Measurements from ENCODE around the gene FLT3. TPM values are rescaled to one million over a fixed set of nuclear protein-coding genes. Genes with fewer than 3 reads are reported as not detected.

FLT3 gene
- total RNA-seq, 5 donors from 2014 or later (not counting 1 experiment from before 2014, with no cell fraction given), result 0.13 to 0.48 (median 0.26) TPM

GRCh38 chr13:27980280-27980998 is 119.9 kb downstream of the FLT3 start:
- ChIA-PET CTCF (no interaction called here), POLR2A (no interaction called here)
- Histone ChIP-seq H3K36me3 (ENCODE audit: control insufficient read depth in 2 of 2, extremely low read depth in 1 of 2, insufficient read depth in 1 of 2, low read length in 1 of 2) (no peaks in the 10 kb centered on the region), H3K27me3 (replicated peaks in 1 of 2; ENCODE audit: control insufficient read depth in 2 of 2, extremely low read depth in 1 of 2, insufficient read depth in 2 of 2, low read length in 1 of 2) (peaks cover 33 to 72% of the 10 kb centered on the region in 2 experiments), H3K9me3 (no peaks in the 10 kb centered on the region), H3K4me1 (ENCODE audit: control insufficient read depth in 1 of 2, extremely low read depth in 1 of 2, insufficient read depth in 2 of 2, low read length in 2 of 2) (peaks cover 0 to 24% of the 10 kb centered on the region in 2 experiments), H3K27ac (ENCODE audit: low read length) (no peak overlapping the region), H3K4me3 (ENCODE audit: control insufficient read depth in 1 of 2, extremely low read depth in 1 of 2, low read length in 1 of 2) (no peak overlapping the region)
- ATAC-seq (replicated peaks in 1 of 4), result no peak
- H3K9me3 Mint-ChIP-seq, result no peaks in the 10 kb centered on the region
- WGBS (ENCODE audit: insufficient coverage), result 18% methylated on average over 44 of the region's 54 CpGs
- DNase-seq, result no peak
- peaks cover 13 to 30% (median 27%) of the 10 kb centered on the region in 3 donors for H3K4me1 Mint-ChIP-seq
- no peaks in the 10 kb centered on the region for H3K36me3 Mint-ChIP-seq
- H3K27me3 Mint-ChIP-seq, result peaks cover 67 to 76% of the 10 kb centered on the region in 2 donors
- peak overlapping the region in 1 of 3 donors; percentile 25 for H3K4me3 Mint-ChIP-seq
- H3K27ac Mint-ChIP-seq, result no peak overlapping the region

DNA sequence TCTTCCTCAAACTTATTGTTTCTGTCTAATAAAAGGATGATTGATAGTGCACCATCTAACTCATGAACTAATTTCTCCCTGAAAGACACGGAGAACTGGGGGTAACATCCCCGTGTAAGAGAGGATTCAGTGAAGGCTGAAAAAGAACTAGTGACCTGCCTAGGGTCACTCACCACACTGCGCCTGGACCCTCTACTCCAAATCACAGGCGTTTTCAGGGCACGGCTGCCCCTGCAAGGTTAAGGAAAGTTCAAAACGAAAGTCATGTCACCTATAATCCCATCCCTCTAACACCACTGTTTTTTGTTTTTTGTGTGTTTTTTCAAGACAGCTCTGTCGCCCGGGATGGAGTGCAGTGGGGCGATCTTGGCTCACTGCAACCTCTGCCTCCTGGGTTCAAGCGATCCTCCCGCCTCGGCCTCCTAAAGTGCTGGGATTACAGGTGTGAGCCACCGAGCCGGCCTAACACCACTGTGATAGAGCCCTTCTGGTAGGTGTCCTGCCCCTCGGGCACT is 120.6 kb downstream of the FLT3 start:
- Histone ChIP-seq H3K36me3 (ENCODE audit: control insufficient read depth in 2 of 2, extremely low read depth in 1 of 2, insufficient read depth in 1 of 2, low read length in 1 of 2) (no peaks in the 10 kb centered on the region), H3K27ac (ENCODE audit: low read length) (no peak overlapping the region), H3K9me3 (no peaks in the 10 kb centered on the region), H3K4me1 (ENCODE audit: control insufficient read depth in 1 of 2, extremely low read depth in 1 of 2, insufficient read depth in 2 of 2, low read length in 2 of 2) (peaks cover 0 to 26% of the 10 kb centered on the region in 2 experiments), H3K27me3 (replicated peaks in 1 of 2; ENCODE audit: control insufficient read depth in 2 of 2, extremely low read depth in 1 of 2, insufficient read depth in 2 of 2, low read length in 1 of 2) (peaks cover 33 to 73% of the 10 kb centered on the region in 2 experiments), H3K4me3 (ENCODE audit: control insufficient read depth in 1 of 2, extremely low read depth in 1 of 2, low read length in 1 of 2) (no peak overlapping the region)
- ATAC-seq (replicated peaks in 1 of 4) (no peak), DNase-seq (no peak)
- peak overlapping the region in 2 of 3 donors; percentile 25 to 30 for H3K4me3 Mint-ChIP-seq
- POLR2A ChIA-PET, result no interaction called here
- CTCF ChIA-PET, result no interaction called here
- H3K36me3 Mint-ChIP-seq, result no peaks in the 10 kb centered on the region
- no peaks in the 10 kb centered on the region for H3K9me3 Mint-ChIP-seq
- peaks cover 73 to 82% of the 10 kb centered on the region in 2 donors for H3K27me3 Mint-ChIP-seq
- H3K4me1 Mint-ChIP-seq, result peaks cover 13 to 33% (median 30%) of the 10 kb centered on the region in 3 donors
- H3K27ac Mint-ChIP-seq, result no peak overlapping the region
- WGBS (ENCODE audit: insufficient coverage), result 23% methylated on average over 9 of the region's 15 CpGs

DNA sequence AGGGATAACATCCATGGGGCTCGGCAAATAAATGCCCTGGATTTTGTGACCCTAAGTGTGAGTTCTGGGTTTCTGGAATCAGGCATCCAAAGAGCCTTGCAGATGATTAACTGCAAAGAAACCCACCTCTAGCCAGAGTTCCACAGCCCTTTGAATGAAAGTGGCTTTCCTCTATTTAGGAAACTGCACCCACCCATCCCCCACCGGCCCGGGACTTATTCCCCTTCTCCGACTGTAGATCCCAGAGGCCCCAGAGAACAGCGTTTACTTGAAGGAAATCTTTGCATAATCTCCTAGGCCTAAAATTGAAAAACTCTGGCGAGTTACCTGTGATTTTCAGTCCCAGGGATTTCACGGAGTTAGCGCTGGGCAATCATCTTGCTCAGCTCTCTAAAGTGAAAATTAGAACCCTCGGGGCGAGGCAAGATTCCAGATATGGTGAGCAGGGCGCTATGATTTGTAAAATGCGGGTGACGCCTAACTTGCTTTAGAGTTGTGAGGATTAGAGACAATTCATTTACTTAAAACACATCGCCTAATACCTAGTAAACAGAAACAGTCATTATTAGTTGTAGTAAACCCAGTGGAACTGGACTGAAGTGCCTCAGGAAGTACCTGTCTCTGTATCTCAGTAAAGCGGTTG is 121.3 kb downstream of the FLT3 start:
- no peaks in the 10 kb centered on the region for H3K36me3 ChIP-seq (ENCODE audit: control insufficient read depth in 2 of 2, extremely low read depth in 1 of 2, insufficient read depth in 1 of 2, low read length in 1 of 2)
- Mint-ChIP-seq H3K27ac (no peak overlapping the region), H3K36me3 (no peaks in the 10 kb centered on the region), H3K27me3 (peaks cover 78 to 87% of the 10 kb centered on the region in 2 donors), H3K9me3 (no peaks in the 10 kb centered on the region), H3K4me1 (peaks cover 13 to 33% (median 30%) of the 10 kb centered on the region in 3 donors), H3K4me3 (peak overlapping the region in 1 of 3 donors; percentile 30)
- ChIA-PET CTCF (no interaction called here), POLR2A (no interaction called here)
- no peak for DNase-seq
- H3K27ac ChIP-seq (ENCODE audit: low read length), result no peak overlapping the region
- no peak for ATAC-seq (replicated peaks in 1 of 4)
- H3K9me3 ChIP-seq, result no peaks in the 10 kb centered on the region
- peaks cover 39 to 78% of the 10 kb centered on the region in 2 experiments for H3K27me3 ChIP-seq (replicated peaks in 1 of 2; ENCODE audit: control insufficient read depth in 2 of 2, extremely low read depth in 1 of 2, insufficient read depth in 2 of 2, low read length in 1 of 2)
- no peak overlapping the region for H3K4me3 ChIP-seq (ENCODE audit: control insufficient read depth in 1 of 2, extremely low read depth in 1 of 2, low read length in 1 of 2)
- peaks cover 0 to 26% of the 10 kb centered on the region in 2 experiments for H3K4me1 ChIP-seq (ENCODE audit: control insufficient read depth in 1 of 2, extremely low read depth in 1 of 2, insufficient read depth in 2 of 2, low read length in 2 of 2)
- 5% methylated on average over 5 of the region's 15 CpGs for WGBS (ENCODE audit: insufficient coverage)

GRCh38 chr13:27978301-27978968 is 121.9 kb downstream of the FLT3 start:
- H3K9me3 Mint-ChIP-seq, result no peaks in the 10 kb centered on the region

GRCh38 chr13:27977476-27978300 is 122.7 kb downstream of the FLT3 start:
- H3K4me3 ChIP-seq (ENCODE audit: control insufficient read depth in 1 of 2, extremely low read depth in 1 of 2, low read length in 1 of 2), result no peak overlapping the region
- Mint-ChIP-seq H3K9me3 (no peaks in the 10 kb centered on the region), H3K36me3 (no peaks in the 10 kb centered on the region), H3K27ac (no peak overlapping the region), H3K27me3 (peaks cover 76 to 86% of the 10 kb centered on the region in 2 donors), H3K4me3 (peak overlapping the region in 1 of 3 donors; percentile 46), H3K4me1 (peaks cover 13 to 33% (median 30%) of the 10 kb centered on the region in 3 donors)
- no peaks in the 10 kb centered on the region for H3K9me3 ChIP-seq
- peaks cover 0 to 26% of the 10 kb centered on the region in 2 experiments for H3K4me1 ChIP-seq (ENCODE audit: control insufficient read depth in 1 of 2, extremely low read depth in 1 of 2, insufficient read depth in 2 of 2, low read length in 2 of 2)
- ATAC-seq (replicated peaks in 1 of 4) (no peak), DNase-seq (no peak)
- 5% methylated on average over 75 of the region's 80 CpGs for WGBS (ENCODE audit: insufficient coverage)
- ChIA-PET CTCF (no interaction called here), POLR2A (no interaction called here)
- H3K27me3 ChIP-seq (replicated peaks in 1 of 2; ENCODE audit: control insufficient read depth in 2 of 2, extremely low read depth in 1 of 2, insufficient read depth in 2 of 2, low read length in 1 of 2), result peaks cover 34 to 79% of the 10 kb centered on the region in 2 experiments
- no peaks in the 10 kb centered on the region for H3K36me3 ChIP-seq (ENCODE audit: control insufficient read depth in 2 of 2, extremely low read depth in 1 of 2, insufficient read depth in 1 of 2, low read length in 1 of 2)
- H3K27ac ChIP-seq (ENCODE audit: low read length), result no peak overlapping the region

More at GRCh38 chr13:27978301-27978968, 121.9 kb downstream of the FLT3 start:
- Mint-ChIP-seq H3K27ac (no peak overlapping the region), H3K36me3 (no peaks in the 10 kb centered on the region), H3K4me1 (peaks cover 13 to 33% (median 30%) of the 10 kb centered on the region in 3 donors), H3K4me3 (peak overlapping the region in 1 of 3 donors; percentile 11), H3K27me3 (peaks cover 78 to 87% of the 10 kb centered on the region in 2 donors)
- ChIA-PET CTCF (no interaction called here), POLR2A (no interaction called here)
- peaks cover 0 to 26% of the 10 kb centered on the region in 2 experiments for H3K4me1 ChIP-seq (ENCODE audit: control insufficient read depth in 1 of 2, extremely low read depth in 1 of 2, insufficient read depth in 2 of 2, low read length in 2 of 2)
- ATAC-seq (replicated peaks in 1 of 4) (no peak), DNase-seq (no peak)
- H3K9me3 ChIP-seq, result no peaks in the 10 kb centered on the region
- no peaks in the 10 kb centered on the region for H3K36me3 ChIP-seq (ENCODE audit: control insufficient read depth in 2 of 2, extremely low read depth in 1 of 2, insufficient read depth in 1 of 2, low read length in 1 of 2)
- no peak overlapping the region for H3K27ac ChIP-seq (ENCODE audit: low read length)
- H3K4me3 ChIP-seq (ENCODE audit: control insufficient read depth in 1 of 2, extremely low read depth in 1 of 2, low read length in 1 of 2), result no peak overlapping the region
- 7% methylated on average over 62 of the region's 65 CpGs for WGBS (ENCODE audit: insufficient coverage)
- H3K27me3 ChIP-seq (replicated peaks in 1 of 2; ENCODE audit: control insufficient read depth in 2 of 2, extremely low read depth in 1 of 2, insufficient read depth in 2 of 2, low read length in 1 of 2), result peaks cover 39 to 75% of the 10 kb centered on the region in 2 experiments
